ENCODE results near the gene RNU6-9.
"Not testable (repeated sequence)": the region's sequence is repeated elsewhere in the genome, so short reads cannot be mapped to it uniquely, and the experiment has no call there.

RNU6-9 gene

GRCh38 chr19:892894-893689 is at the start of gene RNU6-9, which contains the start of gene MED16:
TSS of gene RNU6-9 (plus strand) at chr19:893484.
TSS of gene MED16 (minus strand) at chr19:893187. CDS start at chr19:891131, 2,056 bp downstream.
- peak; percentile 94 for DNase-seq

GRCh38 chr19:843836-844545 is 49.3 kb upstream of the RNU6-9 start:
- no peak for DNase-seq

DNA sequence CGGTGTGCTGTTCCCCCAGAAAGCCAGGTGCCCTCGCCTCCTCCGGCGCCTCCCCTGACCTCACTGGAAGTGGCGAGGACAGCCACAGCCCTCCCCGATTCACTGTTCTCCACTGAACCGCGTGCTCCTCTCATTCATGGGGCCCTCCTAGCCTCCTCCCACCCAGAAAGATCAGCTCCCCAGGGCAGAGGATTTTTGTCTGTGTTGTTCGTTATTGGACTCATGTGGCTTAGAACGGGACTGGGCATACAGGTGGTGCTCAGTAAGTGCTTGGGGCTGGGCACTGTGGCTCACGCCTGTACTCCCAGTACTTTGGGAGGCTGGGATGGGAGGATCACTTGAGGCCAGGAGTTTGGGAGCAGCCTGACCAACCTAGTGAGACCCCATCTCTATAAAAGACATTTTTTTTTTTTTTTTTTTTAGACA is 48.7 kb upstream of the RNU6-9 start:
- no peak for DNase-seq

- DNase-seq = no peak
Observed at GRCh38 chr19:845707-846521, 47.4 kb upstream of the RNU6-9 start.

GRCh38 chr19:848386-848921 is 44.8 kb upstream of the RNU6-9 start:
- DNase-seq = no peak

DNA sequence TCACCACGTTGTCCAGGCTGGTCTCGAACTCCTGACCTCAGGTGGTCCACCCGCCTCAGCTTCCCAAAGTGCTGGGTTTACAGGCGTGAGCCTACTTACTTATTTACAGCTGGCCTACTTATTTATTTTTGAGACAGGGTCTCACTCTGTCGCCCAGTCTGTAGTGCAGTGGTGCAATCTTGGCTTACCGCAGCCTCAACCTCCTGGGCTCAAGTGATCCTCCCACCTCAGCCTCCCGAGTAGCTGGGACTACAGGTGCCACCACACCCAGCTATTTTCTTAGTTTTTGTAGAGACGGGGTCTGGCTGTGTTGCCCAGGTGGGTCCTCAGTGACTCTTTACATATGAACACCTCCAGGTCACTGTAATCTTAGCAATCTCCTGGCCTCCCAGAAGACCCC is 44.1 kb upstream of the RNU6-9 start:
- not testable (repeated sequence) for DNase-seq

GRCh38 chr19:850221-850978 is 42.9 kb upstream of the RNU6-9 start:
- DNase-seq = no peak

DNA sequence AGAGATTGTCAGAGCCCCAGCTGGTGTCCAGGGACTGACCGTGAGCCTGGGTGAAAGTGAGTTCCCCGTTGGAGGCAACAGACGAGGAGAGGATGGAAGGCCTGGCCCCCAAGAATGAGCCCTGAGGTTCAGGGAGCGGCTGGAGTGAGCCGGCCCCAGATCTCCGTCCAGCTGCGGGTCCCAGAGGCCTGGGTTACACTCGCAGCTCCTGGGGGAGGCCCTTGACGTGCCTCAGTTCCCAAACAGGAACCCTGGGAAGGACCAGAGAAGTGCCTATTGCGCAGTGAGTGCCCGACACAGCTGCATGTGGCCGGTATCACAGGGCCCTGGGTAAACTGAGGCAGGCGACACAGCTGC is 42.3 kb upstream of the RNU6-9 start:
- DNase-seq = no peak

- no peak for DNase-seq
Observed at GRCh38 chr19:852136-853013, 40.9 kb upstream of the RNU6-9 start, which contains the start of gene ELANE. TSS of gene ELANE (plus strand) at chr19:852303. CDS start at chr19:852329, 26 bp downstream.

GRCh38 chr19:853014-853585 is 40.2 kb upstream of the RNU6-9 start:
- no peak for DNase-seq

GRCh38 chr19:853614-854220 is 39.6 kb upstream of the RNU6-9 start:
- DNase-seq = not testable (repeated sequence)

DNA sequence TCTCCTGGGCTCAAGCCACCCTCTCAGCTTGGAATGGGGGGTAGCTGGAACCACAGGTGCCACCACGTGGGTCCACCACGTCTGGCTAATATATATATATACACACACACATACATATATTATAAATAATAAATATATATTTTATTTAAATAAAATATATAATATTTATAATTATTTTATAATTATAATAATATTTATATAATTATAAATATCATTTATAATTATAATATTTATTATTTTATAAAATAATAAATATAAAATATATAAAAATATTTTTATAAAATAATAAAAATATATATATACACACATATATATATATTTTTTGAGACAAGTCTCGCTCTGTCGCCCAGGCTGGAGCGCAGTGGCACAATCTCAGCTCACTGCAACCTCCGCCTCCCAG is 38.7 kb upstream of the RNU6-9 start:
- DNase-seq = no peak

DNA sequence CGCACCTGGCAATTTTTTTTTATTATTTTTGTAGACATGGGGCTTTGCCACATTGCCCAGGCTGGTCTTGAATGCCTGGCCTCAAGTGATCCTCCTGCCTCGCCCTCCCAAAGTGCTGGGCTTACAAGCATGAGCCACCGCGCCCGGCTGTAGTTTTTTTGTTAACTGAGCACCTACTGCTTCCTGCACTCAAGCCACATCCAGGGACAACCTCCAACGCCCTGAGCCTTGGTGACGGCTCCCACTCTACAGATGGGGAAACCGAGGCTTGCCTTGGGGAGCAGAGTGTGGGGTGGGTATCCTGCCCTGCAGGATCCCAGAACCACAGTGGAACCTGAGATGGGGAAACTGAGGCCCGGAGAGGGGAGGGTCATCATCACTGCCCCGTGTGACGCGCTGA is 38.1 kb upstream of the RNU6-9 start:
- no peak for DNase-seq

DNA sequence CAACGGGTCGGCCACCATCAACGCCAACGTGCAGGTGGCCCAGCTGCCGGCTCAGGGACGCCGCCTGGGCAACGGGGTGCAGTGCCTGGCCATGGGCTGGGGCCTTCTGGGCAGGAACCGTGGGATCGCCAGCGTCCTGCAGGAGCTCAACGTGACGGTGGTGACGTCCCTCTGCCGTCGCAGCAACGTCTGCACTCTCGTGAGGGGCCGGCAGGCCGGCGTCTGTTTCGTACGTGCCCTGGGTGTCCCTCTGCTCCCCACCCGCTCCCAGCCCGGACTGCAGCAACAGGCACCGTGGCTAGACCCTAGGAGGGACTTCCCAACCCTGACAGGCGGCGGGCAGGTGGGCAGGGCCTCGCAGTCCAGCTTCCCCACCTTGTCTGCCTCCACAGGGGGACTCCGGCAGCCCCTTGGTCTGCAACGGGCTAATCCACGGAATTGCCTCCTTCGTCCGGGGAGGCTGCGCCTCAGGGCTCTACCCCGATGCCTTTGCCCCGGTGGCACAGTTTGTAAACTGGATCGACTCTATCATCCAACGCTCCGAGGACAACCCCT is 37.6 kb upstream of the RNU6-9 start:
- no peak for DNase-seq

- DNase-seq = no peak
Observed at GRCh38 chr19:858284-858683, 35.0 kb upstream of the RNU6-9 start.

GRCh38 chr19:858868-859843 is 34.1 kb upstream of the RNU6-9 start, which contains the start of gene CFD:
TSS of gene CFD (plus strand) at chr19:859664. CDS start at chr19:859690, 26 bp downstream.
- no peak for DNase-seq

DNA sequence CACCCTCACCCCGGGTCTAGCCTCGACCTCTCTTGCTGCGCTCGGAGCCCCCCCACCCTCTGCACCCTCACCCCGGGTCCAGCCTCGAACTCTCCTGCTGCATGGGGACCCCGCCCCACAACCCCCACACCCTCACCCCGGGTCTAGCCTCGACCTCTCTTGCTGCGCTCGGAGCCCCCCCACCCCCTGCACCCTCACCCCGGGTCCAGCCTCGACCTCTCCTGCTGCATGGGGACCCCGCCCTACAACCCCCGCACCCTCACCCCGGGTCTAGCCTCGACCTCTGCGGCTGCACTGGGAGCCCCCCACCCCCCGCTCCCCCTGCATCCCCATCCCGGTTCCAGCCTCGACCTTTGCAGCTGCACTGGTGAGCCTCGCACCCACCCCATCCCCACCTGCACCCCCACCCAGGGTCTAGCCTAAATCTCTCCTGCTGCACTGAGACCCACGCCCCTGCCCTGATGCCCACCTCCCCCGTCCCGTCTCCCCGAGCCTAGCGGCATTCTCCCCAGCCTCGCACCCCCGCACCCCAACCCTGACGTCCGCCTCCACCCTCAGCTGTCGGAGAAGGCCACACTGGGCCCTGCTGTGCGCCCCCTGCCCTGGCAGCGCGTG is 32.0 kb upstream of the RNU6-9 start:
- DNase-seq = no peak

Measured in activated CD8-positive, alpha-beta memory T cell treated with anti-CD3 and anti-CD28 coated beads for 24 hours (primary cell).